ENCODE data around the gene POLR1A.

- TF ChIP-seq CTCF (IDR thresholded peaks at IDR 0.05): no peak
- TF ChIP-seq EP300 (IDR thresholded peaks at IDR 0.05): no peak
- no peak for TF ChIP-seq POLR2A (IDR thresholded peaks at IDR 0.05)
These were observed 87.5 kb downstream of the POLR1A start for GRCh38 chr2:86017901-86018896.

Data from gastroesophageal sphincter (tissue), 3 donors.